Placental epithelial cell (primary cell): ENCODE measurements around the gene RNU4-1. TPM values are rescaled to one million over a fixed set of nuclear protein-coding genes. Genes with fewer than 3 reads are reported as not detected.

Experiments
- small RNA-seq: library from RNA; depleted of rRNA; stranded (forward); fragments of <200 nt; gene quantifications from one replicate; pipeline ENCODE3, GENCODE V24; 2012
- total RNA-seq: library from RNA; depleted of rRNA; stranded (reverse); fragments of >200 nt; gene quantifications from 2 replicates; pipeline ENCODE4 v1.2.3, GENCODE V29; 2012

RNU4-1 gene
- total RNA-seq: under 0.01 TPM in 2 replicates

GRCh38 chr12:120292661-120293531 is at the start of gene RNU4-1:
TSS of gene RNU4-1 (minus strand) at chr12:120293237.

GRCh38 chr12:120327593-120327992 is 34.6 kb upstream of the RNU4-1 start, which contains the start of gene PLA2G1B:
TSS of gene PLA2G1B (minus strand) at chr12:120327779. CDS start at chr12:120327753, 26 bp downstream.

GRCh38 chr12:120301962-120302815 is 9.2 kb upstream of the RNU4-1 start, which contains the start of gene SIRT4:
TSS of gene SIRT4 (plus strand) at chr12:120302321. CDS start at chr12:120303562, 1,241 bp downstream.

GRCh38 chr12:120265473-120266179 is 27.4 kb downstream of the RNU4-1 start, which contains the start of gene PXN:
TSS of gene PXN (minus strand) at chr12:120265730. CDS start at chr12:120265629, 101 bp downstream.

Small RNAs within 50 kb of the gene (small RNA-seq; reads per million reads assigned to genes)
- gene RNU4-1 (269 reads per million, percentile 99 among the genes with 10 or more reads in this experiment), gene RNU4-2 (466 reads per million, percentile 99 among the genes with 10 or more reads in this experiment), gene RNU6-1088P (not detected)

Other genes with a start within 250 kb of the RNU4-1 start
- gene RAB35, start 176.5 kb downstream of the RNU4-1 start, total RNA-seq: 21.2 and 26.4 TPM in 2 replicates
- gene GCN1, start 98.5 kb downstream of the RNU4-1 start, total RNA-seq: 167 and 188 TPM in 2 replicates
- gene RPLP0, start 92.1 kb downstream of the RNU4-1 start, total RNA-seq: 2,345 and 3,756 TPM in 2 replicates
- 172 and 251 TPM in 2 replicates for gene PXN, start 27.5 kb downstream of the RNU4-1 start, total RNA-seq
- gene RNU4-2, start 1.3 kb downstream of the RNU4-1 start, total RNA-seq: under 0.01 TPM in 2 replicates
- gene SIRT4, start 9.1 kb upstream of the RNU4-1 start, total RNA-seq: 0.98 and 3.5 TPM in 2 replicates
- gene PLA2G1B, start 34.5 kb upstream of the RNU4-1 start, total RNA-seq: not detected in 2 replicates
- gene MSI1, start 75.9 kb upstream of the RNU4-1 start, total RNA-seq: 0.39 TPM in 1 of 2 replicates, not detected in the other
- gene COX6A1, start 144.9 kb upstream of the RNU4-1 start, total RNA-seq: 269 and 480 TPM in 2 replicates
- gene TRIAP1, start 153.1 kb upstream of the RNU4-1 start, total RNA-seq: 15.3 and 33.8 TPM in 2 replicates
- gene GATC, start 153.2 kb upstream of the RNU4-1 start, total RNA-seq: 13.3 and 19.7 TPM in 2 replicates
- gene SRSF9, start 176.5 kb upstream of the RNU4-1 start, total RNA-seq: 154 and 167 TPM in 2 replicates
- 179 and 288 TPM in 2 replicates for gene DYNLL1, start 202.9 kb upstream of the RNU4-1 start, total RNA-seq
- 28.3 and 29.4 TPM in 2 replicates for gene COQ5, start 235.9 kb upstream of the RNU4-1 start, total RNA-seq
- 102 and 118 TPM in 2 replicates for gene RNF10, start 241.1 kb upstream of the RNU4-1 start, total RNA-seq